SK-N-SH treated with all-trans-retinoic acid at 6 μM for 48 hours (cell line): ENCODE data around the gene SEZ6L2.
"Not testable (repeated sequence)": the region's sequence is repeated elsewhere in the genome, so short reads cannot be mapped to it uniquely, and the experiment has no call there.

ENCODE experiments used
- ARNTL ChIP-seq: fragments of 450-650 bp; formaldehyde crosslinking; IDR thresholded peaks from 2 replicates; pipeline ENCODE4 v1.5.0; 2020; ENCODE audit warnings: low read depth, mild to moderate bottlenecking, moderate library complexity, borderline replicate concordance
- BACH2 ChIP-seq: fragments of 250-450 bp; sonication (Bioruptor Pico); IDR thresholded peaks from 2 replicates; pipeline ENCODE4 v1.9.0; 2021; ENCODE audit warnings: mild to moderate bottlenecking, borderline replicate concordance
- PATZ1 ChIP-seq: fragments of 250-450 bp; sonication (Bioruptor Pico); IDR thresholded peaks from 2 replicates; pipeline ENCODE4 v1.8.0; 2020; ENCODE audit warnings: mild to moderate bottlenecking, moderate library complexity, borderline replicate concordance
- RARB ChIP-seq: fragments of 250-450 bp; sonication (Bioruptor Pico); IDR thresholded peaks from 2 replicates; pipeline ENCODE4 v1.8.0; 2021; ENCODE audit warnings: mild to moderate bottlenecking, moderate library complexity
- ZC3H10 ChIP-seq: fragments of 250-450 bp; sonication (Bioruptor Pico); IDR thresholded peaks from 2 replicates; pipeline ENCODE4 v1.5.1; 2021; ENCODE audit warnings: mild to moderate bottlenecking, moderate library complexity

- TF ChIP-seq RARB (CRISPR knock-in tag); ZC3H10 (CRISPR knock-in tag); ARNTL (CRISPR knock-in tag); BACH2; PATZ1 (CRISPR knock-in tag): not testable (repeated sequence)
Measured at GRCh38 chr16:29869067-29869466, 30.3 kb downstream of the SEZ6L2 start.
